Muscle of leg (tissue), 9 donors: Measurements from ENCODE around the gene RBAK. TPM values are rescaled to one million over a fixed set of nuclear protein-coding genes. Genes with fewer than 3 reads are reported as not detected.

Experiments used
- polyA plus RNA-seq, 8 donors: library from polyadenylated mRNA; unstranded; fragments of 120-200 nt; gene quantifications; one replicate each; pipeline versions ENCODE4 v1.2.1 to v1.2.3, GENCODE V29; 2013; ENCODE audit warnings: inconsistent platforms in 1 of 8, low replicate concordance in 1 of 8; ENCODE audit not compliant: insufficient read length in 8 of 8, insufficient read depth in 1 of 8
- total RNA-seq: library from RNA; stranded (reverse); fragments of 120-200 nt; gene quantifications from one replicate; pipeline ENCODE4 v1.2.4, GENCODE V29; 2013

The RBAK gene
- total and polyA plus RNA-seq, 9 donors: 6.7 to 12.6 (median 10.6) TPM

Other genes starting within 250 kb of the RBAK start
- gene PAPOLB, start 183.8 kb upstream of the RBAK start, total RNA-seq: 0.22 TPM
- gene PAPOLB, start 183.8 kb upstream of the RBAK start, polyA plus RNA-seq: under 1 TPM in 5 of 8 donors, not detected in 3; 0.04 to 0.07 (median 0.05) TPM
- 3.0 TPM for gene RADIL, start 162.1 kb upstream of the RBAK start, total RNA-seq
- gene RADIL, start 162.1 kb upstream of the RBAK start, polyA plus RNA-seq: 1 to 10 TPM; 3.1 to 5.3 (median 3.8) TPM
- not detected for gene MMD2, start 86.7 kb upstream of the RBAK start, total RNA-seq
- under 1 TPM in 5 of 8 donors, not detected in 3; 0.05 to 0.77 (median 0.07) TPM for gene MMD2, start 86.7 kb upstream of the RBAK start, polyA plus RNA-seq
- gene WIPI2, start 144.4 kb downstream of the RBAK start, total RNA-seq: 27.2 TPM
- 10 to 100 TPM; 34.7 to 42.9 (median 39.8) TPM for gene WIPI2, start 144.4 kb downstream of the RBAK start, polyA plus RNA-seq
- gene SLC29A4, start 237.1 kb downstream of the RBAK start, total RNA-seq: 18.5 TPM
- gene SLC29A4, start 237.1 kb downstream of the RBAK start, polyA plus RNA-seq: 10 to 100 TPM; 29.6 to 51.7 (median 35.9) TPM